ENCODE measurements around the gene GDPD4.

Gene GDPD4

GRCh38 chr11:77188633-77189491 is 112.6 kb downstream of the GDPD4 start:
- DNase-seq = no peak

- peak; percentile 86 for DNase-seq
Observed at GRCh38 chr11:77187776-77188632, 113.5 kb downstream of the GDPD4 start.

- no peak for DNase-seq
Observed at GRCh38 chr11:77187111-77187750, 114.3 kb downstream of the GDPD4 start.

GRCh38 chr11:77186302-77186701 is 115.2 kb downstream of the GDPD4 start:
- DNase-seq = no peak

- DNase-seq = no peak
Observed at GRCh38 chr11:77184136-77184860, 117.2 kb downstream of the GDPD4 start.

- DNase-seq = no peak
Observed at GRCh38 chr11:77183431-77183984, 118.0 kb downstream of the GDPD4 start.

GRCh38 chr11:77182542-77183430 is 118.7 kb downstream of the GDPD4 start:
- no peak for DNase-seq

GRCh38 chr11:77181799-77182541 is 119.5 kb downstream of the GDPD4 start:
- DNase-seq = no peak

- DNase-seq = no peak
Observed at GRCh38 chr11:77181226-77181625, 120.3 kb downstream of the GDPD4 start.

GRCh38 chr11:77180346-77180745 is 121.1 kb downstream of the GDPD4 start:
- no peak for DNase-seq

GRCh38 chr11:77179681-77180080 is 121.8 kb downstream of the GDPD4 start:
- DNase-seq = no peak

GRCh38 chr11:77179048-77179447 is 122.4 kb downstream of the GDPD4 start:
- no peak for DNase-seq

GRCh38 chr11:77178150-77178549 is 123.3 kb downstream of the GDPD4 start:
- DNase-seq = no peak

GRCh38 chr11:77176996-77177395 is 124.5 kb downstream of the GDPD4 start:
- no peak for DNase-seq

GRCh38 chr11:77175869-77176539 is 125.5 kb downstream of the GDPD4 start:
- DNase-seq = no peak

- DNase-seq = no peak
Observed at GRCh38 chr11:77175021-77175842, 126.3 kb downstream of the GDPD4 start.

- no peak for DNase-seq
Observed at GRCh38 chr11:77174559-77174958, 126.9 kb downstream of the GDPD4 start.

- DNase-seq = no peak
Observed at GRCh38 chr11:77173494-77173893, 128.0 kb downstream of the GDPD4 start.

GRCh38 chr11:77172666-77172982 is 128.9 kb downstream of the GDPD4 start:
- no peak for DNase-seq
